ENCODE measurements around the gene WARS2.

The WARS2 gene

GRCh38 chr1:118995312-118996016, 145.0 kb downstream of the WARS2 start:
- DNase-seq: no peak

GRCh38 chr1:118993700-118994026, 146.8 kb downstream of the WARS2 start:
- DNase-seq: no peak

DNA sequence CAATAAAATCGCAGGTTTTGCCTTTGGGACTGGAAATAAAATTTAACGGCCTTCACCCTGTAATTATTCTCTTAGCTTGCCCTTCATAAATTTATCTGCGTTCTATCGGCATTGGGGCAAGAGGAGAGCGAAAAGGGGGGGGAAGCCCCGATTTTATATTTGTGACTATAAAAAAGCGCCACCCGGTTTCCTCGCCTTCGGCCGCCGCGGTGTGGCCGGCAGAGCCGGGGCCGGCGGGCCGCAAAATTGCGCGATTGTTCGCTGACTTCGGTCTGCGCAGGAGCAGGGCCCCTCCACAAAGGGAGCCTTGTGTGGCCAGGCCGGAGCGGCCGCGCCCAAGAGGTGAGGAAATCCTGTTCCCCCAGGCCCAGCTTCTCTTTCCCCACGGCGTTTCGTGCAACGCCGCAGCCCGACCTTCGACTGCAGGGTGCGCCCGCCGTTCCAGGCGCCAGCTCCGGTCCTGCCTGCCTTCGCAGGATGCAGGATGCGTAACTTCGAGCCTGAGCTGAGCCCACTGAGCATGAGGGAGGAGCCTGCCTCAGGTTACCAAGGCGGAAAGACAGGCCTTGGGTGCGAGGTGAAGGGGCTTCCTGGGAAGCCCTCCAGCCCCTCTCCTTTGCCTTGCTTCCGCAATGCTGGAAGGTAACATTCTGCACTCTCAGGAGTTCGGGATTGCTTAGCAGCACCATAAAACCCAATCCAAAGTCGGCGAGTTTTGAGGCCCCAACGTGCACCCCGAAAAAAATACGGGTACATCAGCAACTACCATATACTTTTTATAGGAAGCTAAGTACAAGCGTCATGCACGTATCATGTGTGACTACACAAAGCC, 147.4 kb downstream of the WARS2 start:
- no peak for DNase-seq

DNA sequence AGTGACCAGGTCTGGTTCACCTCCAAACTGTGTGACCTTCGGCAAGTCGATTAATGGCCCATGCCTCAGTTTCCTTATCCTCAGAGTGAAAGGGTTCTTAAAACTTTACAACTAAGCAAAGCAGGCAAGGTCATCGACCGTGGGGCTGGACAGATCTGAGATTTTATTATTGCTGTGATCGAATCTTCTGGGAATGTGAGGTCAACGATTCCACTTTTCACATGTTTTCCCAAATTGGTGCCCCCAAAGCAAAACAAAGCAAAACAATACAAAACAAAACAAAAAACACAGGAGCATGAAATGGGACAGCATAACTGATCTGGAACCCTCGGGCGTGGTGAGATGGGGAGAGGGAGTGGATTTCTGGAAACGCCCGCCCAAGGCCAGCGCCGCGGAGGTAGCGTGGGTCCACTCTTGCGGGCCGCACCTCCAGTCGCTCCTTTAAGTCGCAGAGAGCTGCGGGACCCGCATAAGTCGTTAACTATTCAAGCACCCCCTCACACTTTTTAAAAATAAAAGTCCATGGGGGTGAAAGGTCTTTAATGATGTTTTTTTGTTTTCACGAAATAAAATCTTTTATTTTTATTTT, 148.1 kb downstream of the WARS2 start:
- no peak for DNase-seq

- no peak for DNase-seq
These were observed 149.0 kb downstream of the WARS2 start for GRCh38 chr1:118991448-118991847.

GRCh38 chr1:118990513-118991152, 149.8 kb downstream of the WARS2 start:
- peak; percentile 60 for DNase-seq

DNA sequence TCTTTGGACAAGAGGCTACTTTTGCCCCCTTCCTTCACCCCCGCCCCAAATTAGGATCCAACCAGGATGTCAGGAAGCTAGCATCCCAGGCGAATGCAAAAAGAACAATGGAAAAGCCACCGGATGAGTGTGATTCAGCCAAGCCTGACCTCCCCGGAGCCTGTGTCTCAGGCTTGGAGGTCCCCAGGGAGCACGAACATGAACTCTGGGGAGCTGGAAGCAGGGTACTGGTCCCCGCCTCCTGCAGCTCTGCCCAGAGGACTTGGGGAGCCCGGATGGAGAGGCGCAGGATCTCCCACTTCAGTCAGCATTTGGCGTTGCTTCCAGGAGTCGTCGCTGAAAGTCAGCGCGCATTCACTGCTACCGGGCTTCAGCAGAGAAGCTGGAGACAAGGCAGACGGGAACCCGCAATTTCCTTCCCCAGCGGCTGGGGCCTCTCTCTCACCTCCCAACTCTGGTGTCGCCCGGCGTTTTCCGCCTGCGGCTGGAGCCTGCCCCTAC, 150.5 kb downstream of the WARS2 start:
- peak; percentile 93 for DNase-seq

DNA sequence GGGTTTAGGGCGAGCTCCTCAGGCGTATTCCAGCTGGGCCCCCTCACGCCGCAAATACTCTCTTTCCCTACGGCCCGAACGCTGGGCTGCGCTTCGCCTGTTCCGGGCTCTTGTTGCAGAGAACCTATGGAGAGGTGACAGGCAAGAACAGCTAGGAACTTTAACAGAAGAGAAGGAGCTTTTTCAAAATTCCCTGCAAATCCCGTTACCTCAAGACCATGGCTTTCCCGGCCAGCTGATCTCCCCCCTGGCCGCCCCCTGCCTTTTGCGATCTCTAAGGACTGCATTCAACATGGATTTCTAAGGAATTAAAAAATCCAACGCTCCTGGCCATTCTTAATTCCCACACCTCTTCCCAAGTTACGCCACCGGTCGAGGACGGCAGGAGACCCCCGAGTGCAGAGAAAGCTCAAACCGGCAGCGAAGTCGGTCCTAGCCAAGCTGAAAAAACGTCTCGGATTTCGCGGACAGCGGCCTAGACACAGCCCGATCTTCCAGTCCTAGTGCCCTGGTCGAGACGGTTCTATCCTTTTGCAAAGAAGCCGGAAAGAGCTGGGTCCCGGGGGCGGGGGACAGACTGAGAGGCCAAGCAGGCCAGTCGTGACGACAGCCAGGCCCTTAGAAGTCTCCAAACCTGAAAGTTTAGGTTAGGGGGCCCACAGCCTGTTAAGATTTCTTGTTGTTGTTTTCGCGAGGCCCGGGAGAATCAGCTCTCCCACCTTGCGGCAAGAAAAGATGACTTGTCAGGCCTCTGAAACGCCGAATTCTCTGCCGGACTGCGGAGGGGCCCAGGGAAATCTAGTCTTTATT, 151.2 kb downstream of the WARS2 start:
- peak; percentile 81 for DNase-seq

- DNase-seq: peak; percentile 89
These were observed 152.1 kb downstream of the WARS2 start, which contains the start of gene TBX15 for GRCh38 chr1:118988186-118989005. Gene TBX15 (minus strand): TSS chr1:118988343. CDS start chr1:118987795, 548 bp downstream.

GRCh38 chr1:118987468-118988185, 152.8 kb downstream of the WARS2 start:
- peak; percentile 58 for DNase-seq

DNA sequence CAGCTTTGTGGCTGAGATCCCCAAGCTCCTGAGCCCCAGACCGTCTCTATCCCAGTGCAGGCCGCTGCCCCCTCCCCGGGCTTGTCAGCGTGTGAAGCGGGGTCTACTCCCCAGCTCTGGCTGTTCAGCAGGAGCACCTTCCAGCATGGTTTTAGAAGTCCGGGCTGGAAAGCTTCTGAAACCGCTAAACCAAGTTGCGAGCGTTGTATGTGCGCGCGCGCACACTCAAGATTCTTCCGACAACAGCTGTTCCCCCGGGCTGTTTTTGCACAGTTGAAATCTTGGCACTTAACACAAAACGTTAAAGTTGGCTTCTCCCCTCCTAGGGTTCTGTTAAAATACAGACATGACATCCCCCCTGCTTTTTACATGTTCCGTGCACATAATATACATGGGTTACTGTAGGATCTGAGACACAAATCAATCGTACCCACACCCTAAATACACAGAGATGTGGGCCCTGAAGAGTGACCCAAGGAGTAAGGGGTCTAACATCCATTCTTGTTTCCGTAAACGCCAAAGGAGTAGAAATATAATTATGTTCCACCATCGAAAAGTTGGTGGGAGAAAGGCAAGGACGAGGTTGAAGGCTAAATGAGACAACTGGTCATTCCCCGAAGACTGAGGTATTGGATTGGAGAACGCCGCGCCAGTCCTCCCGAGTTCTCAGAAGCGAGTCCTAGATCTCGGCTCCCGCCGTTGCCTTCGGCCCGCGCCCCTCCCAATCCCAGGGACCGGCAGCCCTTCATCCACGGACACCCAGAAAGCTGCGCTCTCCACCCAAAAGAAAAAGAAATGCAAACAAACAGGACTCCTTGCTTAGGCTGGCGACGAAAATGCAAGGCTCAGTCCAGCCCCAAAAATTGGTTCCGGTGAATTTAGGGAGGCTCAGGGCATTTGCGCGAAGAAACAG, 153.6 kb downstream of the WARS2 start:
- DNase-seq: peak; percentile 66

GRCh38 chr1:118985640-118986554, 154.6 kb downstream of the WARS2 start:
- peak; percentile 66 for DNase-seq

DNA sequence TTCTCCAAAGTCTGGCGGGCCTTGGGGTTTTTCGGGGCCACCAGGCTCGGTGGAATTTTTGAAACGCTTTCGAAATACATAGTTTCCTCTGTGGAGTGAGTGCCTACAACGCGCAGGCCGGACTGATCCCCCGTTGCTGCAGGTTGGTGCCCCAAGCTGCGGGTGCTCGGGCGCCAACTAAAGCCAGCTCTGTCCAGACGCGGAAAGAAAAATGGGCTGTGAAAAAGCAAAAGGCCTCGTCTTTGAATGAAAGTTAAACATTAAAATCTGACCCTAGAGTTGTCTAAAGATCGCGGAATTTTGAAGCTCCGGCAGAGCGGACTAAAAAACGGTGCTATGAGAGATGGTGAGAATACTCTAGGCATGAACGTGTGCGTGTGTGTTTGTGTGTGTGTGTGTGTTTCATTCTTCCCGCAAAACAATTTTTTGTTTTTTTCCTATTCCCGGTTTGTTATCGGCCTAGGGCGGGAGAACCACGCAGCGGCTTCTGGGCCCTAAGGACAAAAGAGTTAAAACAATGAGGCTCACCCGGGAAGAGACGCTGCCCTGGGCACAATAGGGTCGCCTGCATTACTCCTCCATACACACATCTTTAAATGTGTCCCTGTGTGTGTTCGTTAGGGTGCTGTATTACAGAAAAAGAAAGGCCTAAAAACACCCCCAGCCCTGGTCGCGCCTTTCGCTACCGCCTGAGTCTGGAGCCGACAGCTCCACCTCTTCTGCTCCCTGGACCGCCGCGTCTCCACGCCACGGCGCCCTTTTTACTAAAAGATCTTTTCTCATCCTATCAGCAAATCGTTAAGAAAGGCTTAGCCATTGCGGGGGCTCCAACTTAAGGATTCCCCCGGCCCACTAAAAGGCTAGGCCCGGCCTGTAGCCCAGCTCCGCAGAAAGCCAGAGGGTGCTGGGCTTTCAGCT, 155.5 kb downstream of the WARS2 start:
- DNase-seq: peak; percentile 58

- DNase-seq: peak; percentile 86
These were observed 156.2 kb downstream of the WARS2 start for GRCh38 chr1:118984086-118984721.

DNA sequence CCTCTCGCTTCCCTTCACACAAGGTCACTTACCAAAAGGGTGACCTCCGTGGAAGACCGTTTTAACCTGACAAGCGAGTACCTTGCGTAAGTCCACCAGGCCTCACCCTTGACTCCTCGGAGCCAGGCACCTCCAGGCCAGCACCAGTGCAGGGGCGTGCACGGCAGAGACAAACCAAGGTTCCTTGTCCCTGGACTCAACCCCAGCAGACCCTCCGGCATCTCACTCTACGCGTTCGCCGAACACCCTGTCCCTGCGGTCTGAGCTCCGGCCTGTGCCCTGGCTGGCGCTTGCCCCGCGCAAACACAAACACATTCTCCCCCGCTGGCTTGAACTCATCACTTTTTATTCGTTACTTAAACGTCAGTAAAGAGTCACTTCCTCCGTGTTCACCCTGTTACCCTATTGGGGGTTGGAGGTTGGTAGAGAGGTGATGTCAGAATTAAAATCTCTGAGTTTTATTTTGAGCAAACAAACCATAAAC, 156.9 kb downstream of the WARS2 start:
- DNase-seq: peak; percentile 92

Measured in fibroblast of skin of back (primary cell).